ENCODE results near the gene SRI. TPM values are rescaled to one million over a fixed set of nuclear protein-coding genes. Genes with fewer than 3 reads are reported as not detected.
A peak's percentile ranks its signal among the peaks of the same experiment; 100 is the strongest.

Gene SRI
- polyA plus RNA-seq, 1 experiment, result 171 TPM

DNA sequence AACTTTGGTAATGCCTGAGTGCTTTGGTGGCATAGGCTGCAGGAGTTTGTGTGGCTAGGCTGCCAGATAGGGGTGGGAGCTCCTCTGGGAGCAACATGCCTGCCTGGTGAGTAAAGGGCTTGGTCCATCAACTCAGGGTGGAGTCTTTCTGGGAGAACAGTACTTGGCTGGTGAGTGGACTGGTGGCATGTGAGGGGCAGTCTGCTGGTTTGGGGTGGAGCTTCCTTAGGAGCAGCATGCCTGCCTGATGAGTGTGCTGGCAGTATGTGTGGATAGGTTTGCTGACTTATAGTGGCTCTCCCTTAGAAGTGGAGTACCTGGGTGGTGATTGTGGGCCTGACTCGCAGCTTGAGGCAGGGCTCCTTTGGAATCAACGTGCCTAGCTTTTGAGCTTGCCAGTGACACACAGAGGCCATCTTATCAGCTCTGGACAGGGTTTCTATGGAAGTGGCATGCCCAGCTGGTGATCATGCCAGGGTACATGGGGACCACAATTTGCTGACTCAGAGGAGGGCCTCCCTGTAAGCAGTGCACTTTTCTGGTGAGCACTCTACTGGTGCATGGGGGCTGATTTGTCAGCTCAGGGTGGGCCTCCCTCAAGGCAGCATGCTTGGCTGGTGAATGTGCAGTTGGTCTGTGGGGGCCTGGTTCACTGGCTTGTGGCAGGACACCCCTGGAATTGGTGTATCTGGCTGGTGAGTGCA, 35.0 kb upstream of the SRI start:
- H3K9me3 ChIP-seq (ENCODE audit: control insufficient read depth, insufficient read depth, low read length), result no peaks in the 10 kb centered on the region; the same call in 1 of the 2 replicates
- H3K27ac ChIP-seq (ENCODE audit: low read depth, low read length), result no peak overlapping the region
- TF ChIP-seq, protein P1, sequence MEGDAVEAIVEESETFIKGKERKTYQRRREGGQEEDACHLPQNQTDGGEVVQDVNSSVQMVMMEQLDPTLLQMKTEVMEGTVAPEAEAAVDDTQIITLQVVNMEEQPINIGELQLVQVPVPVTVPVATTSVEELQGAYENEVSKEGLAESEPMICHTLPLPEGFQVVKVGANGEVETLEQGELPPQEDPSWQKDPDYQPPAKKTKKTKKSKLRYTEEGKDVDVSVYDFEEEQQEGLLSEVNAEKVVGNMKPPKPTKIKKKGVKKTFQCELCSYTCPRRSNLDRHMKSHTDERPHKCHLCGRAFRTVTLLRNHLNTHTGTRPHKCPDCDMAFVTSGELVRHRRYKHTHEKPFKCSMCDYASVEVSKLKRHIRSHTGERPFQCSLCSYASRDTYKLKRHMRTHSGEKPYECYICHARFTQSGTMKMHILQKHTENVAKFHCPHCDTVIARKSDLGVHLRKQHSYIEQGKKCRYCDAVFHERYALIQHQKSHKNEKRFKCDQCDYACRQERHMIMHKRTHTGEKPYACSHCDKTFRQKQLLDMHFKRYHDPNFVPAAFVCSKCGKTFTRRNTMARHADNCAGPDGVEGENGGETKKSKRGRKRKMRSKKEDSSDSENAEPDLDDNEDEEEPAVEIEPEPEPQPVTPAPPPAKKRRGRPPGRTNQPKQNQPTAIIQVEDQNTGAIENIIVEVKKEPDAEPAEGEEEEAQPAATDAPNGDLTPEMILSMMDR (IDR thresholded peaks at IDR 0.05; ENCODE audit: low read depth, low read length), result no peak
- ChIA-PET CTCF (no interaction called here), POLR2A (no interaction called here)
- H3K27me3 ChIP-seq (ENCODE audit: control insufficient read depth, insufficient read depth, low read length), result no peaks in the 10 kb centered on the region
- DNase-seq (ENCODE audit: low read depth, low spot score), result no peak
- H3K4me3 ChIP-seq (ENCODE audit: low read depth, low read length), result no peak overlapping the region

DNA sequence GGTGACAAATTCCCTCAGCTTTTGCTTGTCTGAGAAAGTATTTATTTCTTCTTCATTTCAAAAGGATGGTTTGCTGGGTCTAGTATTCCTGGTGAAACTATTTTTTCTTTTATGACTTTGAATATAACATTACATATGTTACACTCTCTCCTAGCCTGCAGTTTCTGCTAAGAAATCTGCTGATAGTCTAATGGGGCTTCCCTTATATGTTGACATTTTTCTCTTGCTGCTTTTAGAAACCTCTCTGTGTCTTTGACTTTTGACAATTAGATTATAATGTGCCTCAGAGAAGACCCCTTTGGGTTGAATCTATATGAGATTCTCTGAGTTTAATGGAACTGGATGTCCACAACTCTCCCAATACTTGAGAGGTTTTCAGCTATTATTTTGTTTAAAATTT, 33.8 kb upstream of the SRI start:
- ChIA-PET CTCF (no interaction called here), POLR2A (no interaction called here)
- no peaks in the 10 kb centered on the region; the same call in 1 of the 2 replicates for H3K9me3 ChIP-seq (ENCODE audit: control insufficient read depth, insufficient read depth, low read length)
- TF ChIP-seq, protein P1 (IDR thresholded peaks at IDR 0.05; ENCODE audit: low read depth, low read length), result no peak
- H3K27ac ChIP-seq (ENCODE audit: low read depth, low read length), result no peak overlapping the region
- no peak overlapping the region for H3K4me3 ChIP-seq (ENCODE audit: low read depth, low read length)
- no peaks in the 10 kb centered on the region for H3K27me3 ChIP-seq (ENCODE audit: control insufficient read depth, insufficient read depth, low read length)
- DNase-seq (ENCODE audit: low read depth, low spot score), result no peak

DNA sequence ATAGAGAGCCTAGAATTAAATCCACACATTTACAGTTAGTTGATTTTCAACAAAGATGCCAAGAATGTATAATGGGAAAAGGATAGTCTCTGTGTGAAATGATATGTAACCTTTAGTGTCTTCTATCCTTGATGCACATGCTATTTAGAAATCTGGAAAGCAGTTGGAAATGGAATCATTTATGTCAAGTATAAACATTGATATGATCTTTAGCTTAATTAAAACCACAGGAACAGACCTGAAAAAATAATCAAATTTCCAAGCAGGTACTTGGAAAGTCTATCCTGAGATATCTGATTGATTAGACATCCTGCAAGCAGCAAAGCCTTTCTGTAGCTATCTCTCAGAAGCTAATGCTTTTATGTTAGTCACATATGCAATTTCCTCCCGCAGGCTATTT, 24.4 kb upstream of the SRI start:
- ChIA-PET CTCF (interaction anchor here (1.3 to 1.8 kb wide), 3 partner anchors 15 to 1379 kb away, joined by 3 to 19 read pairs (median 6); no protein-coding TSS in a partner anchor), POLR2A (no interaction called here)
- TF ChIP-seq, protein P1 (IDR thresholded peaks at IDR 0.05; ENCODE audit: low read depth, low read length), result no peak

DNA sequence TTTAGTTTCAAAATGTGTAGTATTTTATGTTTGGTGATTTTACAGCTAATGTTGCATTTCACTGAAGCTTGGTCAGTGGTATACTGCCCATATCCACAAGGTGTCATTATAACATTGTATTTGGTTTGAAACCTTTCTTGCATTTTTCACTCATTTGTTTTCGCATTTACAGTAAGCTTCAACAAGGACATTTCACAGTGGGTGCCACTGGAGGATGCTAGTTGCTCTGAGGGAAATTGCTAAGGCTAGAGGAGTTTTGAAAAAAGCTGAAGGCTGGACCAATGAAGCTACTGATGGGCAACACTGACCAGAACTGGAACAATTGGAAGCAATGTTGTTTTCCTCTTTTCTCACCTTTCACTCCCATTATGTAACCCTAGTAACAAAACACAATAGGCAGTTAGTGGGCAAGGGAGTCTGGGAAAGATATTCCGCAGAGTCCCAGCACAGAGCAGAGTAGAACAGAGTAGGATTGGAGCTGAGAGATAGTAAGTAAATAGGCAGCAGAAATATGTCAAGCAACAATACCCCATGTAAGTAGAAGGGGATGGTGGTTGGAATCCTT, 23.6 kb upstream of the SRI start:
- no peaks in the 10 kb centered on the region for H3K27me3 ChIP-seq (ENCODE audit: control insufficient read depth, insufficient read depth, low read length)
- H3K27ac ChIP-seq (ENCODE audit: low read depth, low read length), result no peak overlapping the region
- DNase-seq (ENCODE audit: low read depth, low spot score), result no peak
- no peak overlapping the region for H3K4me3 ChIP-seq (ENCODE audit: low read depth, low read length)
- H3K9me3 ChIP-seq (ENCODE audit: control insufficient read depth, insufficient read depth, low read length), result no peaks in the 10 kb centered on the region
- TF ChIP-seq, protein P1 (IDR thresholded peaks at IDR 0.05; ENCODE audit: low read depth, low read length), result peak; percentile 73
- ChIA-PET POLR2A (interaction anchor here (0.6 kb wide), 1 partner anchor 16 kb away, joined by 6 read pairs; no protein-coding TSS in a partner anchor), CTCF (interaction anchor here (0.8 to 1.8 kb wide), 12 partner anchors 14 to 1911 kb away, joined by 3 to 19 read pairs (median 4); partner anchors contain the start of gene STEAP1)

More for the DNA sequence above, 24.4 kb upstream of the SRI start:
- Histone ChIP-seq H3K27me3 (ENCODE audit: control insufficient read depth, insufficient read depth, low read length) (no peaks in the 10 kb centered on the region), H3K9me3 (ENCODE audit: control insufficient read depth, insufficient read depth, low read length) (no peaks in the 10 kb centered on the region), H3K27ac (ENCODE audit: low read depth, low read length) (no peak overlapping the region), H3K4me3 (ENCODE audit: low read depth, low read length) (no peak overlapping the region)
- no peak for DNase-seq (ENCODE audit: low read depth, low spot score)

DNA sequence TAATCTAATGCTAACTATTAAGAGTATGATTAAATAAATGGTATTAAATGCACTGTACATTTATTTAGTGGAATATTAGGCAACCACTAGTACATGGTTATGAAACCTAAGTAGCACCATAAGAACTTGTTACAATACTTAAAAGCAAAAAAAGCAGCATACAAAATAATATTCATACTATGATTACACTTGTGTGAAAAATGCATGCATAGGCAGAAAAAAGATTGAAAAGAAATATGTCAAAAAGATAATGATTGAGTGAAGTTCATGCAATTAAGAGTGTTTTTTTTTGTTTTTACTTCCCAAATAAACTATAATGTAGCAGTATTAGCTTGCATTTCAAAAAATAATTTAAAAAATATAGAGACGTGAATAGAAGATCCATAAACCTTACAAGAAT, 20.0 kb upstream of the SRI start:
- Histone ChIP-seq H3K27me3 (ENCODE audit: control insufficient read depth, insufficient read depth, low read length) (no peaks in the 10 kb centered on the region), H3K4me3 (ENCODE audit: low read depth, low read length) (no peak overlapping the region), H3K27ac (ENCODE audit: low read depth, low read length) (no peak overlapping the region), H3K9me3 (ENCODE audit: control insufficient read depth, insufficient read depth, low read length) (no peaks in the 10 kb centered on the region)
- TF ChIP-seq, protein P1 (IDR thresholded peaks at IDR 0.05; ENCODE audit: low read depth, low read length), result no peak
- DNase-seq (ENCODE audit: low read depth, low spot score), result no peak
- ChIA-PET POLR2A (no interaction called here), CTCF (no interaction called here)
